HG03354 (cell line): ENCODE results near the gene MGAT5.
"Not testable (repeated sequence)": the region's sequence is repeated elsewhere in the genome, so short reads cannot be mapped to it uniquely, and the experiment has no call there.

ENCODE experiments used
- ATAC-seq: cut with Tn5 transposase; IDR thresholded peaks from one replicate; pipeline ENCODE4 v1.9.1; 2021; ENCODE audit warnings: mild to moderate bottlenecking; ENCODE audit not compliant: unreplicated experiment, poor library complexity, severe bottlenecking

Gene MGAT5

DNA sequence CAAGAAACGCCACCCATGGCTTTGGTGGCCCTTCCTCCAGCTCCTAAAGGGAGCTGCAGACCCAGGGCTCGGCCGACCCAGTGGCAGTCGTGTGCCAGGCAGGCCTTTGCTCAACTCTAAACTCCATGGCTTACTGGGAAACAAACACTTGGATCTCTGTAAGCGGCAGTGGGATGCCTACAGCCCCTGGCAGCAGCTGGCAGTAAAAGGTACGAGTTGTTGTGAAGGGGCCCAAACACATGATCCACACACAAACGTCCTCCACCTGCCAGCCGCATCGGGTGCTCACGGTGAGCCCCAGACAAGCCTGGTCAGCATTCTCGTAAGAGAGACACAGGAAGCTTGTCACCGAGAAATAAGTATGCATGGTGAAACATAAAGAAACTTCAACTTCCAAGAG is 214.9 kb downstream of the MGAT5 start:
- ATAC-seq, result no peak

- no peak for ATAC-seq
These were observed 215.7 kb downstream of the MGAT5 start for GRCh38 chr2:134469516-134470115.

DNA sequence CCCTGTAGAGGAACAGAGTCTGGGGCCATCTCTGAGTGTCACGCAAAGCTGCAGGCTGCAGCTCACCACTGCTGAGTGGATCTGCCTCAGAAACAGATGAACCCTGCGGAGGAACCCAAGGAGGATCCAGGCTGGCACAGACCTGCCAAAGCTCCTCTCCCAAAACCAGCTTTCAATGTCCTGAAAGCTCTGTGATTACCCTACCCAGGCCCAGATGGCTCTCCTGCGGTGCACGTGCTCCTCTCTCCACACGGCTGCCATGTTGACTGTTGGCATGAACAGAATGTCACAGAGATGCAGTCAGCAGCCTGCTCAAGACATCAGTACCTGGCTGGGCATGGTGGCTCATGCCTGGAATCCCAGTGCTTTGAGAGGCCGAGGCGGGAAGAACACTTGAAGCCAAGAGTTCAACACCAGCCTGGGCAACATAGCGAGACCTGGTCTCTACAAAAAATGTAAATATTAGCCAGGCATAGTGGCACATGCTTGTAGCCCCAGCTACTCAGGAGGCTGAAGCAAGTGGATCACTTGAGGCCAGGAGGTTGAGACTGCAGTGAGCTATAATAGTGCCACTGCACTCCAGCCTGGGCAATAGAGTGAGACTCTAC is 216.8 kb downstream of the MGAT5 start:
- ATAC-seq, result no peak

- ATAC-seq, result not testable (repeated sequence)
These were observed 223.1 kb downstream of the MGAT5 start for GRCh38 chr2:134476982-134477381.

- ATAC-seq, result no peak
These were observed 225.9 kb downstream of the MGAT5 start for GRCh38 chr2:134479696-134480330.

DNA sequence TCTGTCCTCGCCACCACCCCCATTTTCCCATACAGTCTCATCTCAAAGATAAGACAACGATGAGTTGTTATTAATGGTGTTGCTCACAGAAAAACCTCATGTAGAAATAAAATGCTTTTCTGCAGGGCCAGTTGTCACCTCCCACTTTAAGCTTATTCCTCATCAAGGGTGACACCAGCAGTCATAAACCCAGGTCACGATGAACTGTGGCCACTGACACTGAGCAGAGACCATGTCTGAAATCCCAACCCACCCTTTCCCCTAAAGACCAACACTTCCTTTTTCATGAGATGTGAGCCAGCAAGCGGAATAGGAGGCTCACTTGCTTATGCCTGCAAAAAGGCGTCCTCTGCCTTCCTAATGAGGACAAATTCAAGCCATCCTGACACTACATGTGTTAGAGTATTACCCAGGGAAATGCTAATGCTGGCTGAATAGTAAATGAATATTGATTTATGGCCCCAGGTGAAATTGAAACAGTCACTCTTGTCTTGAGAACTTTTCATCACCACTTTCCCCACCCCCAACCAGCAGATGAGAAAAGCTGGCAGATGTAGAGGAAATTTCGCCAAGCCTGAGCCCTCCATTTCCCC is 228.4 kb downstream of the MGAT5 start:
- no peak for ATAC-seq

GRCh38 chr2:134482766-134483340 is 229.0 kb downstream of the MGAT5 start:
- ATAC-seq, result no peak

DNA sequence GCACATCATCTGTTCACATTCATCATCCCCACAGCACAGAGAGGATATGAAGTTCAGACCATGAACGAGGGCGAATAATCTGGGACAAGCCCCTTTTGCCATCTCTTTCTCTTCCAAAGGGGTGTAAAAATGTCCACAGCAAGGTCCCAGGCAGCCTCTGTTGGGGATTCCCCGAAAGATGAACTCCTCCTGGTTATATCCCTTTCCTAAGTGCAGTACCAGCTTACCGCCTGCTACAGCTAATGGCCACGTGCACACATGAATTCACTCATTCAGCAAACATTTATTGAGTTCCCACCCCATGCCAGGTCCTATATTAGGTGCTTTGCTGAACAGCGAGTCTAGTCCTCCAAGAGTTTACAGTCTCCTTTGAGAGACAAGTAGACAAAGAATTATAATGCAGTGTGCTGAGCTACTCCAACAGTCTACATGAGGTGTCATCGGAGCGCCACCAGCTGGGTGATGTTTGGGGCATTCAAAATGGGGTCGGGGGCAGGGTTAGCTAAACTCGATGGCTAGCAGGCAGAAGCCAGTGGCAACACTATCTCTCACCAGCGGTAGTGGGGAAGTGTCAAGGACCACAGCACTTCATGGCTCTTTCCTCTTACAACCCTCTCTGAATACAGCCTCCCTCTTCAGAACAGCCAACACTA is 236.0 kb downstream of the MGAT5 start:
- ATAC-seq, result no peak

DNA sequence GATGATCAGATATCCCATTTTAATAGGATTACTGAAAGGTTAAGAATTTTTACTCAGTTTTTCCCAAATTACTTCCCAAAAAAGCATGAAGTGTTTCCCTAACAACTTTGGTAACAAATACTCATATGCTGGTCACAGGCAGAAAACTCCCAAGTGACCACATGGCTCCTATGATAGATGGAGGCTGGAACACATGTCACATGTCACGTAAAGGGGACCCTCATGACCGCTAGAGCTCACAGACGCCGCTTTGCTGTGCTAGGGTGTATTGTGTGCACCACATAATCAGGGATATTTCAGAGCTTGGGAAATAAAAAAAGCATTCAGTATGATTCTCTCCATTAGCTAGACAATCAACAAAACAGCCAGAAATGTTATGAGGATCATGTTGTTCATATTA is 236.7 kb downstream of the MGAT5 start:
- no peak for ATAC-seq

- no peak for ATAC-seq
These were observed 237.2 kb downstream of the MGAT5 start for GRCh38 chr2:134491022-134491421.

DNA sequence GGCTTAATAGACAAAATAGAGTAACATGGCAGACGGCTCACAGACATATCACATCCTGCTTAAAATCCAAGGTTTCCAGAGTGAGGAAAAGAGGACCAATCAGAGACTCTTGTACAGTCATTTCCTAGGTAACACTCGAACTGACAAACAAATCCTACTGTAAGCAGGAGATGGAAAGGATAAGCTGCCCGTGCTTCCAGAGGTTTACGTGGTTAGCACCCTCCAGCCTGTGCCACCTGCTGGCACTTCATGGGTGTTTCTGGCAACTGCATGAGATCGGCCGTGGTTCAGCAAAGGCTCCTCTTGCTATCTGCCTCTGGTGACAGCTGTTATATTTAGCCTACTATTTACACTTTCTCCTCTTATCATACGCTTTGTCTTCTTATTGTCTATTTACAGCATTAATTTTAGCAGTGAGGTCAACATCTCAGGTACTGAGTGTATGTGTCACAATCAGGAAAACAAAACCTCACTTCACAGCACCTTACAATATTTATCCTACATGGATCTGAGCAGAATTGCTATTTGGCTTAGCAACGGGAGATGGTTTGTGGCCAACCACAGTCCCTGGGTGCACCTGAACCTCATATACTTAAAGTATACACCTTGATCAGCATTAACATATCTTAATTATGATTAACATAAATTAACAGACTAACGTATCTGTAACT is 238.0 kb downstream of the MGAT5 start:
- ATAC-seq, result no peak

DNA sequence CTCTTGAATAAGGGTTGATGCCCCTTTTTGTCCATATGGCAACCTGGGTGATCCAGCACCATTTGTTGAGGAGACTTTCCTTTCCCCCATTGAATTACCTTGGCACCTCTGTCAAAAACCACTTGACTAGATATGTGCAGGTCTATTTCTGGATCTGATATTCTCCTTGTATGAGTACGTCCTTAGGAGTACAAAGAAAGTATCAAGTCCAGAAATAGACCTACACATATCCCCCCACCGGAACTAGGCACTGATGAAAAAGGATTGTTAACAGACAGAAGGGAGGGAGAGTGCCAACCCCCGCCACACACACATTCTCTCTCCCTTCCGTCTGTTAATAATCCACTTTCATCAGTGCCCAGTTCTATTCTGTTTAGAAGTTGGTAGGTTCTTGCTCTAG is 239.9 kb downstream of the MGAT5 start:
- ATAC-seq, result no peak

DNA sequence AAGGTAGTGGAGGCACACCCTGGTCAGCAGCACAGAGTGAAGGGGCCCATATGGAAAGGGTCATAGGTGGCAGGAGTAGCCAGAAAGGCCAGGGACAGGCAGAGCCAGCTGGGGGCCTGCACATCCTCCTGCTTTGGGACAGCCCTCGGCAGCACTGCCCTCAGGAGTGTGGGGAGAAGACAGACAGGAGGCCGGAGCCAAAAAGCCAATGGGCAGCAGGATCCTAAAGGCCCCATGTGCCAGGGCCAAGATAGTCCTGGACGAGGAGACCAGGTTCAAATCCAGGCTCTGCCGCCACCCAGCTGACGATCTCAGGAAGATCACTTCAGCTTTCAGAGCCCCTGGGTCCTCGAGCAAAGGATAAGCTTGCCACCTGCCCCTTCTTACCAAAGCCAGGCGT is 244.8 kb downstream of the MGAT5 start:
- ATAC-seq, result no peak

GRCh38 chr2:134499307-134499926 is 245.5 kb downstream of the MGAT5 start:
- no peak for ATAC-seq

DNA sequence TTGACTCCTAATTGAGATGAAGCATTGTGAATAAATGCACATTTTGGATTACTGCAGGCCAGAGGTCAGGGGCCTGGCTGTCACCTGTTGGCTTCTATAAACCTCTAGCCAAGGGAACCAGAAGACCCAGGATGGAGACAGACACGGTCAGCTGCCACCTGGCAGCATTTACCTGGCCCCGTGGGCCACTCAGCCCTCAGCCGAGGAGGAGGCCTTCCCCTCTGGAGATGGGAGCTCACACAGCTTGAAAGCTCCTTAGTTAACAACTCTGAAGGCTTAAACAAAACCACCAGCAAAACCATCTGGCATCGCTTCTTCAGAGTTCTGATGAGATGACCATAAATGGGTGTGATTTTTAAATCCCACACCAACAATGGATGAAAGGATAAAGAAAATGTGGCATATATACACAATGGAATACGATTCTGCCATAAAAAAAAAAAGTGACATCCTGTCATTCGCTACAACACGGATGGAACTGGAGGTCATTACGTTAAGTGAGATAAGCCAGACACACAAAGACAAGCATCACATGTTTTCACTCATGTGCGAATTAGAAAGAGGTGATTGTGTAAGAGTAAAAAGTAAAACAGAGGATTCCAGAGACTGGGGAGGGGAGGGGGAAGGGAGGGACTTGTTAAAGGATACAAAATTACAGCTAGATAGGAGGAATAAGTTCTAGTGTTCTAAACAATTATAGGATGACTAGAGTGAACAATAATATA is 246.5 kb downstream of the MGAT5 start:
- no peak for ATAC-seq

DNA sequence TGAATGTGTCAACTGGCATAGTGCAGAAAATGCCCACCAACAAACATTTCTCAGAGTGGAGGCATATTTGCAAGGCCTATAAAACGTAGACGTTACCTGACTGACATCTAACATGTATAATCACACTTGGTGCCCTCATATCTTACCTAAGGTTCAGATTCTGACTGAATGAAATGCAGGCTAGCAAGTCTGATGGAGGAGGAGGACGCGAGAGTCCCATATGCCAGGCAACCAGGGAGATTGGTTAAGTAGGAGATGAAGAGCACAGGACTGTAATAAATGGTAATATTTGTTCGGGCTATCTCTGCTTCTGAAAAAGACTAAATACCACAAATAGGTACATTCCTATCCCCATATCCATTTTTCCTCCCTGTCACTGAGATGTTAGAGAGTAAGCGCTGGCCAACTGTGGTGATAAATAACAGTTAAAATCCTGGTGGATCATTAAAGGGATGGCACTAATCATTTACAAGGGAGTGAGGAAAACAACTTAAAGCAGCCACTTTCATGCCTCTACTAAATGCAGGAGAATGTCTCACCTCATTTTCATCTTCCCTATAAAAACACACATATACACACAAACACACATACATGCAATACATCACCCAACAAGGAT is 247.7 kb downstream of the MGAT5 start:
- ATAC-seq, result no peak

- ATAC-seq, result no peak
These were observed 248.2 kb downstream of the MGAT5 start for GRCh38 chr2:134502104-134502503.
